GM19438 (cell line): ENCODE data around the gene MAP4K1.
"Not testable (repeated sequence)": the region's sequence is repeated elsewhere in the genome, so short reads cannot be mapped to it uniquely, and the experiment has no call there.

Experiments
- ATAC-seq: cut with Tn5 transposase; IDR thresholded peaks from one replicate; pipeline ENCODE4 v1.9.1; 2021; ENCODE audit warnings: low read depth; ENCODE audit not compliant: unreplicated experiment

Gene MAP4K1

GRCh38 chr19:38579304-38579703, 38.4 kb downstream of the MAP4K1 start:
- not testable (repeated sequence) for ATAC-seq

- ATAC-seq: no peak
Observed at GRCh38 chr19:38577826-38578225, 39.9 kb downstream of the MAP4K1 start.

GRCh38 chr19:38571682-38572081, 46.1 kb downstream of the MAP4K1 start:
- ATAC-seq: no peak

GRCh38 chr19:38569368-38569983, 48.3 kb downstream of the MAP4K1 start:
- ATAC-seq: no peak

- ATAC-seq: no peak
Observed at GRCh38 chr19:38565691-38566105, 52.1 kb downstream of the MAP4K1 start.

GRCh38 chr19:38564981-38565690, 52.6 kb downstream of the MAP4K1 start:
- ATAC-seq: no peak

GRCh38 chr19:38563475-38563874, 54.3 kb downstream of the MAP4K1 start:
- no peak for ATAC-seq

- no peak for ATAC-seq
Observed at GRCh38 chr19:38562096-38562495, 55.7 kb downstream of the MAP4K1 start.

- ATAC-seq: no peak
Observed at GRCh38 chr19:38561658-38562057, 56.1 kb downstream of the MAP4K1 start.

- no peak for ATAC-seq
Observed at GRCh38 chr19:38561053-38561606, 56.6 kb downstream of the MAP4K1 start.

- peak; percentile 73 for ATAC-seq
Observed at GRCh38 chr19:38559428-38560401, 58.0 kb downstream of the MAP4K1 start.

- not testable (repeated sequence) for ATAC-seq
Observed at GRCh38 chr19:38558933-38559332, 58.8 kb downstream of the MAP4K1 start.

- ATAC-seq: no peak
Observed at GRCh38 chr19:38557205-38557799, 60.5 kb downstream of the MAP4K1 start.

- ATAC-seq: no peak
Observed at GRCh38 chr19:38556521-38557174, 61.1 kb downstream of the MAP4K1 start.

- ATAC-seq: no peak
Observed at GRCh38 chr19:38555200-38555599, 62.6 kb downstream of the MAP4K1 start.

GRCh38 chr19:38554676-38555141, 63.0 kb downstream of the MAP4K1 start:
- ATAC-seq: no peak

GRCh38 chr19:38553239-38553638, 64.5 kb downstream of the MAP4K1 start:
- ATAC-seq: not testable (repeated sequence)

GRCh38 chr19:38551450-38551813, 66.3 kb downstream of the MAP4K1 start:
- ATAC-seq: no peak

GRCh38 chr19:38550376-38550775, 67.4 kb downstream of the MAP4K1 start:
- ATAC-seq: no peak

- no peak for ATAC-seq
Observed at GRCh38 chr19:38549942-38550341, 67.8 kb downstream of the MAP4K1 start.
